OCI-LY1 (cell line): ENCODE data around the gene PDGFRB.

ENCODE experiments used
- H2AFZ ChIP-seq: fragments of 200-600 bp; sonication (generic), shearing (Covaris generic); 2 replicates; pipeline ENCODE4 v1.6.0; 2014; ENCODE audit warnings: antibody characterized with exemption, mild to moderate bottlenecking, low read length
- H3F3A ChIP-seq: fragments of 200-600 bp; sonication (generic), shearing (Covaris generic); 2 replicates; pipeline ENCODE4 v1.6.0; 2014; ENCODE audit warnings: mild to moderate bottlenecking, antibody characterized with exemption, low read length, moderate library complexity; ENCODE audit not compliant: insufficient read depth
- H3K27ac ChIP-seq: fragments of 200-600 bp; sonication (generic); 2 replicates; pipeline ENCODE4 v1.5.1; 2014; ENCODE audit warnings: low read length, mixed run types, mild to moderate bottlenecking, low read depth; ENCODE audit not compliant: poor library complexity, severe bottlenecking
- H3K27me3 ChIP-seq: fragments of 200-600 bp; sonication (generic); 2 replicates; pipeline ENCODE4 v1.6.0; 2014; ENCODE audit warnings: antibody characterized with exemption, mild to moderate bottlenecking, low read length, moderate library complexity; ENCODE audit not compliant: insufficient read depth
- H3K36me3 ChIP-seq: fragments of 200-600 bp; sonication (generic); 2 replicates; pipeline ENCODE4 v1.6.1; 2014; ENCODE audit warnings: mild to moderate bottlenecking, antibody characterized with exemption, low read length, moderate library complexity, mixed read lengths; ENCODE audit not compliant: insufficient read depth
- H3K4me1 ChIP-seq: fragments of 200-600 bp; sonication (generic); 2 replicates; pipeline ENCODE4 v1.5.1; 2014; ENCODE audit warnings: mild to moderate bottlenecking, low read length, moderate library complexity; ENCODE audit not compliant: insufficient read depth, severe bottlenecking
- H3K4me2 ChIP-seq: fragments of 200-600 bp; sonication (generic), shearing (Covaris generic); 2 replicates; pipeline ENCODE4 v1.6.1; 2014; ENCODE audit warnings: low read length
- H3K4me3 ChIP-seq: fragments of 200-600 bp; sonication (generic); 2 replicates; pipeline ENCODE4 v1.5.1; 2014; ENCODE audit warnings: low read length, low read depth, mild to moderate bottlenecking, mixed read lengths; ENCODE audit not compliant: poor library complexity, severe bottlenecking
- H3K79me2 ChIP-seq: fragments of 200-600 bp; shearing (Covaris generic); 2 replicates; pipeline ENCODE4 v1.6.1; 2016; ENCODE audit warnings: mixed run types, low read length, mixed read lengths; ENCODE audit not compliant: insufficient read depth
- H3K9ac ChIP-seq: fragments of 200-600 bp; sonication (generic), shearing (Covaris generic); 2 replicates; pipeline ENCODE4 v1.6.1; 2014; ENCODE audit warnings: mild to moderate bottlenecking, low read length, mixed read lengths
- H3K9me2 ChIP-seq: fragments of 200-600 bp; sonication (generic), shearing (Covaris generic); 2 replicates; pipeline ENCODE4 v1.6.1; 2014; ENCODE audit warnings: low read depth, mild to moderate bottlenecking, low read length, mixed read lengths
- H3K9me3 ChIP-seq: fragments of 200-600 bp; shearing (Covaris generic); 2 replicates; pipeline ENCODE4 v1.6.1; 2014; ENCODE audit warnings: low read length, mixed read lengths
- H4K20me1 ChIP-seq: fragments of 200-600 bp; sonication (generic), shearing (Covaris generic); 2 replicates; pipeline ENCODE4 v1.6.0; 2016; ENCODE audit warnings: mild to moderate bottlenecking, low read length; ENCODE audit not compliant: insufficient read depth
- EZH2 ChIP-seq: fragments of 200-600 bp; sonication (generic), shearing (Covaris generic); IDR thresholded peaks from 2 replicates; pipeline ENCODE4 v1.8.0; 2017; ENCODE audit warnings: borderline replicate concordance, mixed run types, mild to moderate bottlenecking, antibody characterized with exemption, low read length, moderate library complexity, mixed read lengths
- TF ChIP-seq, protein P1 (sequence below): fragments of 200-600 bp; sonication (generic), shearing (Covaris generic); IDR thresholded peaks from 2 replicates; pipeline ENCODE4 v1.5.1; 2017; ENCODE audit warnings: mild to moderate bottlenecking, antibody characterized with exemption, low read length, moderate library complexity, mixed read lengths

The PDGFRB gene

DNA sequence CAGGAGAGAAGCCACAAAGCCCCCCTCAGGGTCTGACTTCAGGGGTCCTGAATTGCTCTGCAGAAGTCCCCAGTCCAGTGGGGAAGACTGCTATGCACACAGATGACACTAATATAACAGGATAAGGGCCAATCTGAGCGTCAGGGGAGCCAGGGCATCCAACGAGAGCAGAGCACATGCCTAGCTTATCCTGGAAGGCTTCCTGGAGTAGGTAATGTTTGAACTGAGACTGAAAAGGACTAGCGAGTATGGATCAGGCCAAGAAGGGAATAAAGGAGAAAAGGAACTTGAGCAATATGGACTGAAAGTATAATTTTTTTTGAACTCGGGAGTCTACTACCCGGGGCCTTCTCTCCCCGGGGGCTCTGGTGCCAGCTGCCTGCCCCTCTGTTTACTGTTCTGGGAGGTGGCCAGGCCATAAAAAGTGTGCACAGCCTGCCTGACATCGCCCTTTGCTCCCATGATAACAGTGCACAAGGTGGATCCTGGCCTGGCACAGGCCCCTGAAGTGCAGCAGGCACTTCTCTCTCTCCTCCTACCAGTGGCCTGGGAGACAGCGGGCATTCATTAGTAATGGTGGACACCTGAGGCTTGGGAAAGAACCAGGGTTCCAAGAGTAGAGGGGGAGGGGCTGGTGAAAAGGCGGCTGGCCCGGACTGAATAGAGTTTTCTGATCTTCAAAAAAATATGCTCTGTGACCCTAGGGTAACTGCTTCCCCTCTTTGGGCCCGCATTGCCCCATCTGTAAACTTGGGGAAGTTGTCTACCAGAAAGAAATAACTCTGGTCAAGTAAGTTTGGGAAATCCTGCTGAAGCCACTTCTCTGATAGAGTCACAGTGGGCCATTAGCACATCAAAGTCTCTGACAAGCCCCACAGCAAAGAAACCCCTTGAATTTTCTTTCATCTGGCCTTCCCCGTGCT, 29.6 kb upstream of the PDGFRB start:
- H3K27ac ChIP-seq = no peak overlapping the region
- no peaks in the 10 kb centered on the region for H3F3A ChIP-seq
- H3K4me2 ChIP-seq = no peak overlapping the region
- no peak for TF ChIP-seq EZH2
- TF ChIP-seq, protein P1, sequence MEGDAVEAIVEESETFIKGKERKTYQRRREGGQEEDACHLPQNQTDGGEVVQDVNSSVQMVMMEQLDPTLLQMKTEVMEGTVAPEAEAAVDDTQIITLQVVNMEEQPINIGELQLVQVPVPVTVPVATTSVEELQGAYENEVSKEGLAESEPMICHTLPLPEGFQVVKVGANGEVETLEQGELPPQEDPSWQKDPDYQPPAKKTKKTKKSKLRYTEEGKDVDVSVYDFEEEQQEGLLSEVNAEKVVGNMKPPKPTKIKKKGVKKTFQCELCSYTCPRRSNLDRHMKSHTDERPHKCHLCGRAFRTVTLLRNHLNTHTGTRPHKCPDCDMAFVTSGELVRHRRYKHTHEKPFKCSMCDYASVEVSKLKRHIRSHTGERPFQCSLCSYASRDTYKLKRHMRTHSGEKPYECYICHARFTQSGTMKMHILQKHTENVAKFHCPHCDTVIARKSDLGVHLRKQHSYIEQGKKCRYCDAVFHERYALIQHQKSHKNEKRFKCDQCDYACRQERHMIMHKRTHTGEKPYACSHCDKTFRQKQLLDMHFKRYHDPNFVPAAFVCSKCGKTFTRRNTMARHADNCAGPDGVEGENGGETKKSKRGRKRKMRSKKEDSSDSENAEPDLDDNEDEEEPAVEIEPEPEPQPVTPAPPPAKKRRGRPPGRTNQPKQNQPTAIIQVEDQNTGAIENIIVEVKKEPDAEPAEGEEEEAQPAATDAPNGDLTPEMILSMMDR = no peak
- H3K9ac ChIP-seq = no peak overlapping the region
- no peak overlapping the region for H2AFZ ChIP-seq
- 0 out of 2 replicates have a peak, but pooled peaks cover 4% of the 10 kb centered on the region for H3K27me3 ChIP-seq
- no peaks in the 10 kb centered on the region for H3K79me2 ChIP-seq
- H3K9me3 ChIP-seq = no peaks in the 10 kb centered on the region
- H3K4me1 ChIP-seq = no peaks in the 10 kb centered on the region
- no peaks in the 10 kb centered on the region for H4K20me1 ChIP-seq
- H3K4me3 ChIP-seq = no peak overlapping the region
- H3K36me3 ChIP-seq = no peaks in the 10 kb centered on the region
- H3K9me2 ChIP-seq = no peaks in the 10 kb centered on the region

DNA sequence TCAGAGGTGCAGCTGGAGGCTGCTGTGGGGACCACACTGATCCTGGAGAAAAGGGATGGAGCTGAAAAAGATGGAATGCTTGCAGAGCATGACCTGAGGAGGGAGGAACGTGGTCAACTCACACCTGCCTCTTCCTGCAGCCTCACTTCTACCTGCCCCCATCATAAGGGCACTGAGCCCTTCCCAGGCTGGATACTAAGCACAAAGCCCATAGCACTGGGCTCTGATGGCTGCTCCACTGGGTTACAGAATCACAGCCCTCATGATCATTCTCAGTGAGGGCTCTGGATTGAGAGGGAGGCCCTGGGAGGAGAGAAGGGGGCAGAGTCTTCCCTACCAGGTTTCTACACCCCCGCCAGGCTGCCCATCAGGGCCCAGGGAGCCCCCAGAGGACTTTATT, 28.4 kb upstream of the PDGFRB start:
- Histone ChIP-seq H3K9me2 (no peaks in the 10 kb centered on the region), H3K4me2 (no peak overlapping the region), H3K27me3 (0 out of 2 replicates have a peak, but pooled peaks cover 4% of the 10 kb centered on the region), H3K9ac (no peak overlapping the region), H3K4me1 (no peaks in the 10 kb centered on the region), H2AFZ (no peak overlapping the region), H3K79me2 (no peaks in the 10 kb centered on the region), H3K27ac (no peak overlapping the region), H3K9me3 (no peaks in the 10 kb centered on the region), H3K36me3 (no peaks in the 10 kb centered on the region), H4K20me1 (no peaks in the 10 kb centered on the region), H3F3A (no peaks in the 10 kb centered on the region), H3K4me3 (no peak overlapping the region)
- no peak for TF ChIP-seq EZH2
- TF ChIP-seq, protein P1 = no peak

DNA sequence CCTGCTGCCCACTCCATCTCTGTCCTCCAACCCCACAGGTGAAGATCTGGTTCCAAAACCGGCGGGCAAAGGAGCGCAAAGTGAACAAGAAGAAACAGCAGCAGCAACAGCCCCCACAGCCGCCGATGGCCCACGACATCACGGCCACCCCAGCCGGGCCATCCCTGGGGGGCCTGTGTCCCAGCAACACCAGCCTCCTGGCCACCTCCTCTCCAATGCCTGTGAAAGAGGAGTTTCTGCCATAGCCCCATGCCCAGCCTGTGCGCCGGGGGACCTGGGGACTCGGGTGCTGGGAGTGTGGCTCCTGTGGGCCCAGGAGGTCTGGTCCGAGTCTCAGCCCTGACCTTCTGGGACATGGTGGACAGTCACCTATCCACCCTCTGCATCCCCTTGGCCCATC, 27.8 kb upstream of the PDGFRB start:
- H3K4me2 ChIP-seq = no peak overlapping the region
- H3K9ac ChIP-seq = no peak overlapping the region
- no peak overlapping the region for H3K27ac ChIP-seq
- H3F3A ChIP-seq = no peaks in the 10 kb centered on the region
- no peaks in the 10 kb centered on the region for H3K4me1 ChIP-seq
- no peaks in the 10 kb centered on the region for H3K9me3 ChIP-seq
- H3K79me2 ChIP-seq = no peaks in the 10 kb centered on the region
- no peak overlapping the region for H3K4me3 ChIP-seq
- H3K9me2 ChIP-seq = no peaks in the 10 kb centered on the region
- no peak overlapping the region for H2AFZ ChIP-seq
- TF ChIP-seq, protein P1 = no peak
- no peak for TF ChIP-seq EZH2
- H3K36me3 ChIP-seq = no peaks in the 10 kb centered on the region
- H4K20me1 ChIP-seq = no peaks in the 10 kb centered on the region
- 0 out of 2 replicates have a peak, but pooled peaks cover 4% of the 10 kb centered on the region for H3K27me3 ChIP-seq
